HG03457 (cell line): Measurements from ENCODE around the gene OR6A2.
"Not testable (repeated sequence)": the region's sequence is repeated elsewhere in the genome, so short reads cannot be mapped to it uniquely, and the experiment has no call there.

Source experiments
- ATAC-seq: cut with Tn5 transposase; IDR thresholded peaks from one replicate; pipeline ENCODE4 v1.9.1; 2021; ENCODE audit warnings: moderate number of reproducible peaks; ENCODE audit not compliant: unreplicated experiment

The OR6A2 gene

DNA sequence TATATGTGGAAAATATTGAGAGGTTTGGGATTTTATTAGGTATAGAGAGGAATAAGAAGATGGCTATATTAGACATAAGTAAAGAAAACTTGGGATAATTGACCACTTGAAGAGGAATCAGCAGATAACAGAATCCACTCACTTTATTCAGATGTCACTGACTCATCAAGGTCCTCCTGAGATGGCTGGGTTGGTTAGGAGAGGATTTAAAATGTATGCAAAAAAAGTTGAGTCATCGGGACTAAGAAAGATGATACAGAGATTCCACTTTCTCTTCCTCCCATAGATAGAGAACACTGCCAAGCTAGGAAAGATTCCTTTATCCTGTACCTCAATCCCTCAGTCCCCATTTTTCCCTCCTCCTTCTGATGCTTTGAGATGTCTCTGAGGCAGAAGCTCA is at the start of gene OR6A2:
OR6A2 (minus strand) TSS at position 288 of the 400 bp plus-strand sequence. CDS start 3,981 bp downstream, outside the sequence.
- no peak for ATAC-seq

DNA sequence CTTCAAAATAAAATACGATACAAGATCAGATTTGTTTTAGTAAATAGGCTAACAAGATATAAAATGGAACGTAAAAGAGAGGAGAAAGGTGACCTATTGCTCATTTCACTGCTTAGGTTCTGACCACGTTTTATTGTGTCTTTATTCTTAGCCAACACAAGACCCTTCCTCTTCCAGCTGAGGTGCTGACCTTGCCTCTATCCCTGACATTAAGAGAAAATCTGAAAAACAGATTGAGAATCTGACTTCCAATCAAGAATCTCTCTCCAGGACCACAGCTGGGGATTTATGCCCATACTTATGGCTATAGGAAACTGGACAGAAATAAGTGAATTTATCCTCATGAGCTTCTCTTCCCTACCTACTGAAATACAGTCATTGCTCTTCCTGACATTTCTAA is 45.9 kb upstream of the OR6A2 start, which contains the start of gene OR10A5:
OR10A5 (plus strand) TSS at position 301 of the 400 bp plus-strand sequence; CDS start at position 301, 0 bp downstream.
- no peak for ATAC-seq

DNA sequence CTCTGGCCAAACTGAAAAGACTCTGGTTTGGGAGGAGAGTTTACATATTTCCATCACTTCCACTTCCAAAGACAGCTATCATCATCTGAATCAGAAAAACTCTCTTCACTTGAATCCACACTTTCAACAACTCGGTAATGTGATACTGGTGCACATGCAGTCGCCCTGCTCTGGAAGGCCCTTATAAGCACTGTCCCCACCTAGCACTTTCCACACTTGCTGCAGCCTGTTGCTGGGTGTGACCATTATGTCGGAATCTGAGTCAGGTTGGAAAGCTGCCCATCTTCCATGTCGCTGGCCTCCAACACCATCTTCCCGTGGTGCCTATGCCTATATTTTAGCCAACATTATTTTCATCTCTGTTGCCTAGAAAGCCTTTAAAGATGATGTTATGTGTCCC is 44.9 kb upstream of the OR6A2 start:
- no peak for ATAC-seq

DNA sequence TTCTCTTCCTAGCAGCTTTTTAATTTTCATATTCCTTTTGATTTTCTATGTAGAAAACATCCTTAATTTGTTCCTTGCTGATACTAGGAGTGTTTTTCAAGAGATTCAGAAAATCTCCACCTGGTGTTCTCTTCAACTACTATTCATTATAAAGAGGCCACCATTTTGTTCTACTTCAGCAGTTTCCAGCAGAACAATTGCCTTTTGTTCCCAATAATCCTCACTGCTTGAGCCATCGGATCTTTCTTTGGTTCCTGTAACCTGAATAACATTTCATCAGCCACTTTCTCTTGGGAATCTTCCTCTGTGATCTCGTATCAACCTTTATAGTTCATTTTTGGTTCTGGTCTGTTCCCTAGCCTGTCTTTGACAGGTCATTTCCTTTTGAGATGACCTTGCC is 44.2 kb upstream of the OR6A2 start:
- no peak for ATAC-seq

DNA sequence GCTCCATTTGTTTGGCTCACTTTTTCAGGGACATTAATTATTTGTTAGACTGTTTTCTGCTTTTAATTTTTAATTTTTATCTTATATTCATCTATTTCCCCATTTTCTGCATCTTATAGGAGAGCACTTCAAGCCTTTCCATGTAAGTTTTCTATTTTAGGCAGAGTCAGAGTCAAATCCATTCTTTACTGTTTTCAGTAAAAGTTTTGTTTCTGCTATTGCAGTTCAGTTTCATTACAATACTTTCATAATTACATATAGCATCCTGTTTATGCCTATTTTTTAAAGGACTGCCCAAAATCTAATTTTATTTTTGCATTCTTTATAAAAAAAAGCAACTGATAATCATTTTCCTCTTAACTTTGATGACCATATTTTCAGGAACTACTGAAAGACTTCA is 42.2 kb upstream of the OR6A2 start:
- ATAC-seq, result no peak

DNA sequence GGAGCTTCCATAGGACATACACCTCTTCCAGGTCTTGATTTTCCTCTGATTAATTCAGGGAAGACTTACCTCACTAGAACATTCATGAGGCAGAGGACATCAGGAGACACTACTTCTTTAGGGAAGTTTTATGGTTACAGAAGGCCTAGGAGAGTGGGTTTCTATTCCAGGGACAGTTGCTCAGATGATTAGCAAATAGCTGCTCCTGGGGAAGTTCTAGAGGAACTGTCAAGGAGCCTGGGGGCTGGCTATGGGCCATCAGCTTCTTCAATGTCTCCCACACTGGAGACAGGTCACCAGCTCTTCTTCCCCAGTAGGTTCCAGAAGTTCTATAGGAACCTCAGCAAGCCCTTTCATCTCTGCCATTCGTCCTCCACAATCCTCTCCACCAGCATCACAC is 34.5 kb upstream of the OR6A2 start:
- no peak for ATAC-seq

DNA sequence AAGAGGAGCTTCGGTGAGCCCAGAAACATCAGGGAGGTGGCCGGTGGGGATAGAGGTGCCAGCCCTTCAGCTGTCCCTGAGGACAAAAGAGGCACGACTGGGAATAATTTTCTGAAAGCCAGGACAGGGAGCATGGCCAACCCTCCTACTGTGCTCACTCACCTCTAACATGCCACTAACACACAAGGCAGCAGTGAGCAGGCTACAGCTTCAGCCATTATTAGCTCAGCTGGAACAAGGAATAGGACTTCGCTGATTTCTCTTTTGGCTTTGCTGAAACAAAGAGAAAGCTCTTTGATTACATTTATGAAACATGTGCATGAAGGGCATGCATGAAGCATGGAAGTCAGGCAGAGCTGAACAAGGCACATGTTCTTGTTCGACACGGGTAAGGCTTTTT is 33.9 kb upstream of the OR6A2 start:
- ATAC-seq, result no peak

DNA sequence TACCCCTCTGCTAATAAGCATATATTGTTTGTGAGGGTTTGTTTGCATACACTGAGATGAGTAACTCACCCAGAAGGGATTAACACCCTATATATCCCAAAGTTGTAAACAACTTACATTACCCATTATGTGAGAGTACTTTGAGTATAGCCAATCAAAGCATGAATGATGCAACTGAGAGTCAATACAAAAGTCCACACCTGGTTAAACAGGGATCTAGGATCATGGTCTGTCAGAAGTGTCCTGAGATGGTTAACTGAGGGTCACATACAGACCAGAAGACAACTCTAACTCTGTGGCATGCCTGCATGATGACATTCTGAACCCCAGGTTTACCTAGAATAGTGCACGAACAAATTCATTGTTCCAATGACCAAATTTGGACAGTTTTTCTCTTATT is 28.6 kb upstream of the OR6A2 start:
- ATAC-seq, result no peak

DNA sequence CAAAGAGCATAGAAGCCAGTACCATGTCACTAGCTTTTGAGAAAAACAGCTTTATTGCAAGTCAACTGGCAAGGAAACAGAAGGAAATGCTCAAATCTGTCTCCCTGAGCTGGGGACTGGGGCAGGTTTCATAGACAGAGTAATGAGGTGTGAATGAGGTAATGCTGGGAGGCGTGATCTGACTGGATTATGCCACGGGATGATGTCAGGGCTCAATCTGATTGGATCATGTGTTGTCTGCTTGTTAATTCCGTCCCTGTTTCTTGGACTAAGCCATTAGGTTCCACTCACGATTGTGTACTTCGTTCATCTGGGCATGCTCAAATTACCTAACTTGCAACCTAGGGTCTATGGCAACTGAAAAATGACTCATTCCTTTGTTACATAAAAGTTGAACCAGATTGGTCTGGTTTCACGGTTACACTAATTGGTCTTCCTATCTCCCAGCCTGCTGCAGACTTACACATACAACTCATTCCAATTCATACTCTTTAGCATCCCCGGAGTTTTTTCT is 25.8 kb upstream of the OR6A2 start:
- ATAC-seq, result no peak

DNA sequence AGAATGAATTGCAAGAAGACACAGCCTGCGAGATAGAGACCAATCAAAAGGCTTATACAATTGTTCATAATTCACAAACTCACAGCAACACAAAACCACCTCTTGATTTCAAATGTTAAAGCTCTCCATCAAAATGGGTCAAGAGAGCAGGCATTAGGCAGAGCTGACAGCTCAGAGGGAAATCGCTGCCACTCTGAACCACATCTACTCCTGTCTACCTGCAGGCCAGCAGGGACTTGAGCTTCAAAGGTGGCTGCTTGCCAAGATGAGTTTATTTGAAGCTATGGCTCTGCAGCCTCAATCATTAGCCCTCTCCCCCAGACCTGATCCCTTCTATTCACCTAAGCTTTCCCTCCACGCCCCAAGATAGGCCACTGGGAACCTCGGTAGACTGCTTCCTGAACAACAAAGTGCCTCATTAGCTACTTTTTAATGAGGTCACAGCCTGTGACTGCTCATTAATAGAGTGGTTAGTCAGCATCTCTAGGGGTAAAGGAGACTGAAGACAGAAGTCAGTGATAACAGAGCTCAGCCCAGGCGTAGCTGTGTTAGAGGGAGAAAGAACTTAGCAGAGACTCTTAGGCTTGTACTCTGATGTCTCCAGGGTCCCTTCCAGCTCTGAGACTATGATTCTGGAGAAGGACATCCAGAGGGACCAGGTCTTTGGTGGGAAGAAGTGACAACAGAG is 24.8 kb upstream of the OR6A2 start:
- ATAC-seq, result no peak

DNA sequence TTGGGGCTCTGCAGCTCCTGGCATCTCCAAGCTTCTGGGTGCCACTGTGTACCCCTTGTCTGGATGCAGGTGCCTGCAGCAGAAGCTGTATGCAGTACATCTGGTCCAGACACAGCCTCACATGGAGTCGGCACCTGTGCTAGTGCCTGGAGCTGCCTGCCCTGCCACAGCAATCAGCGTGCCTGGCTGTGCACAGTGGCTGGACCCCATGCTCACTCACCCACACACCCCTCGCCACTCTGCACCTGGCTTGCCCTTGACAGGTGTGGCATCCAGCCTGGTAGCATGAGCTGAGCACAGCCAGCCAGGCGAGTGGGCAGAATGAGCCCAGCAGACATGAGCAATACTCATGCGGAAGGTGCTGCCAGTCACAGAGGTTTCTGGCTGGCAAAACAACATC is 19.5 kb upstream of the OR6A2 start:
- no peak for ATAC-seq

DNA sequence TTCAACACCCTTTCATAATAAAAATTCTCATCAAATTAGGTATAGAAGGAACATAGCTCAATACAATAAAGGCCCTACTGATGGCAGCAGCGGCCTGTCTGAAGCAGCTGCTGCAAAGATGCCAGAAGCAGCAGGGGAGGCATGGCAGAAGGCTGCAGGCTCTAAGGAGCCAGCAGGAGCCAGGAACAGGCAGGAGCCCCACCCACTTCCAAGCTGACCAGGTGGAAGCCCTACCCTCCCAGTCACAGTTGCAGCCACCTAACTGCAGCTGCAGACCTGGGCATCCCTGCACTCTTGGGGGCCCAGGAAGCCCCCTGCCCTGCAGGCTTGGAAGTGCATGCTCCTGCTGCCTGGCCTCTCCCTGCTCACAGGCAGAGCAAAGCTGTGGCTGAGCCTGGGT is 18.2 kb upstream of the OR6A2 start:
- ATAC-seq, result no peak

DNA sequence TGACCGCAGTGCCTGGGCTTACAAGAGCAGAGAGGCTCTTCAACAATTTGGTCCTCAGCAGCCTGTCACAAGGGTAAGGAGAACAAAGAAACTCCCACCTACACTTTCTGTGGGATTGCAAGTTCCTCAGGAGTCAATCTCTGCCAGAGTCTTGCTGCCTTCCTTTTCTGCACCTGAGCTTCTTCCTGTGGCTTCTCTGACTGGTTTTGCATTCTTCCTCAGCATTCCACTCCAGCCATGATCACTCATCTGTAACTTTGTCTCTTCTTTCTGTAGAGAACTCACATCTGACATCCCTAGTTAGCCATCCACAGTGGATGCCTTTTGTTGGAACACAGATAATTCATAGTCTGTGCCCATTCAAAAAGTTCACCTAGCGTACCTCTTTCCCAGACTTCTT is 14.2 kb upstream of the OR6A2 start:
- ATAC-seq, result no peak

DNA sequence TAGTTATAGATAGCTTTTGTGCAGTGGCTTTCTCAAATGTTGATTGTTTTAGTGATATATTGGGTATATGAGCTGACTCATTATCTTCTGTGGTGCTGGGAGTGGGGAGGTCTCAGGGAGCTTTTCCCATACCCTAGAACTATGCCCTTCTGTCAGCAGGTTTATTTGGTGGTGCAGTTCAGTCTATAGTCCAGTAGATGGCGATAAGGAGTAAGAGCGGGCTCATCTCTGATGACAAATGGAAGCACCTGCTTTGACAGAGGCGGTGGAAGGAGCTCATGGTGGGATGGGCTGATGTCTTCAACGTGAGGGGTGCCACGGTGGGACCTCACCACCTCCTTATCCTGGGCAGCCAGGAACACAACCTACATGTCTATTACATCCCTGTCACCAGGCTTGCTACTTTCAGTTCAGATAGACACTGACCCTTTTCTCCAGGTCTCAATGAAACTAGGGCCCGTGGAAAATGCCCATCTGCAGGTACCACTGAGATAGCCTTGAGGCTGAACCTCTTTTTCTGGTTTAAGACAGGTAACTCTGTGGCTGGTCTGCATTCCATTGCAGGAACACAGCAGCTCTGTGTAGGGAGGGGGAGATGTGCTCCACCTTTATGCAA is 13.0 kb upstream of the OR6A2 start:
- ATAC-seq, result peak; percentile 79

DNA sequence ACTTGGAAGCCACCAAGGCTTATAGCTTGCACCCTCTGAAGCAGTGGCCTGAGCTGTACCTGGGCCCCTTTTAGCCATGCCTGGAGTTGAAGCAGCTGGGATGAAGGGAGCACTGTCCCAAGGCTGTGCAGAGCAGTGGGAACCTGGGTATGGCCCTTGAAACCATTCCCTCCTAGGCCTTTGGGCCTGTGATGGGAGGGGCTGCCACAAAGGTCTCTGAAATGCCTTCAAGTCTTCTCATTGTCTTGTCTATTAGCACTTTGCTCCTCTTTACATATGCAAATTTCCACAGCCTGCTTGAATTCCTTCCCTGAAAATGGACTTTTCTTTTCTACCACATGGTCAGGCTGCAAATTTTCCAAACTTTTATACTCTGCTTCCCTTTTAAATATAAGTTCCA is 1.6 kb upstream of the OR6A2 start:
- not testable (repeated sequence) for ATAC-seq

DNA sequence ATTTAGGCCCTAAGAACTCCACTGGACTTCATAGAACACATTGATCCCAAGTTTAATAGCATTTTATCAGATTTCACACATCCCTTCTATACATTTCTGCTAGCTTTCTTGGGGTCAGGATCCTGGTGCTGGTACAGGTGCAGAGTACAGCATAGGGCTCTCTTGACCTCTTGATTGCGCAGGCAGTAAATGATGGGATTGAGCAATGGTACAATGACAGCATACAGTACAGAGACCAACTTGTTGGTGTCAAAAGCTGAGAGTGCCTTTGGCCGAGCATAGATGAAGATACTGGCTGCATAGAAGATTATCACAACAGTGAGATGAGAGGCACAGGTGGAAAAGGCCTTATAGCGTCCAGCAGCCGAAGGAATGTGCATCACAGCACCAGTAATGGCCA is 4.8 kb downstream of the OR6A2 start:
- ATAC-seq, result no peak

DNA sequence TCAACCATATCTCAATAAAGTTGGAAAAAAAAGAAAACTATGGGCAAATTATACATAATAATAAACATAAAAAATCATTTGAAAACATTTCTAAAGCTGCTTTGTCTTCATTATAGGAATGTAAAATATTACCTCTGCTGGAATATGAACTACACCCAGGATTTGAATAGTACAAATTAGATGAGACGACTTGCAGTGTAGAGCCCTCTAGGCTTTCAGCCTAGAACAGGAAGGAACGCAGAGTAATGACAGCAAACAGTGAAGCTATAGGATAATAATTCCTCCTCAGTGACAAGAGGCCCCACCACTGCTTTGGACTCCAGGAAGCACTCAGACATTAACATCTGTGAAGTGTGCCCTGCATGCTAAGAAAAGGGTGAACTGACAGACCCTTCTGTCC is 8.9 kb downstream of the OR6A2 start:
- no peak for ATAC-seq

DNA sequence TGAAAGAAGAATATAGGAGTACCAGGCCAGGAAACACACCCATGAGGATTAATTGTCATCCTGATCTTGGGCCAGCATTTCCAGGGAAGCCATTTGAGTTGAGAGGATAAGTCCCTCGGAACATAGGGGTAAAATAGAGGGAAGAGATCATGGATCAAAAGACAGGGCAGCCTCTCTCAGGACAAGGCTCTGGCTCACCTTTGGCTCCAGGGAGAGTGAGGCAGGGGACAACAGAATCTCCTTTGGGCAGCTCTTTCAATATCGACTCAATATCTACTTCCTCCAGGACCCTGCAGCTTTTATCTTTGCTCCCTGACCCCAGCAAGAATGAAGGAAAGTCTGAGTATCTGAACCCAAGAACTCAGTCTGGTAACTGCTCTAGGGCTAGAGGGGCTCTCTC is 16.8 kb downstream of the OR6A2 start, which contains the start of gene OR2AG1:
OR2AG1 (plus strand) TSS at position 301 of the 400 bp plus-strand sequence. CDS start 2,018 bp downstream, outside the sequence.
- ATAC-seq, result no peak

DNA sequence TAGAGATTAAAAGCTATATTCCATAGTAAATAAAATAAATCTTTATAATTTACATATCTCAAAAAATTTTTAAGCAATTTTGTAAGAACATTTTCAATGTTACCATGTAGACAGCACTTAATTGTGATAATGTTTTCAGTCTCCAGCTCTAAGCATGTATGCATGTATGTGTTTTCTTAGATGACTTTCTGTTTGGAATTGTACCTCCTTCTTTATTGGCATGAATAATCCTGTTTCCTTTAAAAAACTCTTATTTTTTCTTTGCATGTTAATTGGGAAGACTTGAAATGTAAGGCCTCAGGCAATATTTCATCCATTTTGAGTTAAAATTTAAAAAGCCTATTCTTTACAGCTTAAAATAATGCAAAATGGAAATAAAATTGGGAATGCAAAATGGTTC is 18.7 kb downstream of the OR6A2 start:
- ATAC-seq, result no peak

DNA sequence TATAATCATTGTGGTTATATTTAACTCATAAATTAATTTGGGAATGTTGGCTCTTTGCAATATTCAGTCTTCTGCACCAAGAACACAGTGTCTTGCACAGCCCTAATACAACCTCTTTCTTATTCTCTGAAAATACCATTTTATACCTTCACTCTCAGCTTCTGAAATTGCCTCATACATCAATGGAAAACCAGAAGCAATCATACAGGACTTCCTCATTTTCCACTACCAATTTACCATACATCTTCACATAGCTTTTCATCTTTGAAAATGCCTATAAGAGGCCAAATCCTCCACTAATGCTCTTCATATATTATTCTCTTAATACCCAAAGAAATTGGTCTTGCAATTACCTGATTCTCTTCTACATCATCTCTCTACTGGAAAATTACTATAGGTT is 21.0 kb downstream of the OR6A2 start:
- no peak for ATAC-seq

DNA sequence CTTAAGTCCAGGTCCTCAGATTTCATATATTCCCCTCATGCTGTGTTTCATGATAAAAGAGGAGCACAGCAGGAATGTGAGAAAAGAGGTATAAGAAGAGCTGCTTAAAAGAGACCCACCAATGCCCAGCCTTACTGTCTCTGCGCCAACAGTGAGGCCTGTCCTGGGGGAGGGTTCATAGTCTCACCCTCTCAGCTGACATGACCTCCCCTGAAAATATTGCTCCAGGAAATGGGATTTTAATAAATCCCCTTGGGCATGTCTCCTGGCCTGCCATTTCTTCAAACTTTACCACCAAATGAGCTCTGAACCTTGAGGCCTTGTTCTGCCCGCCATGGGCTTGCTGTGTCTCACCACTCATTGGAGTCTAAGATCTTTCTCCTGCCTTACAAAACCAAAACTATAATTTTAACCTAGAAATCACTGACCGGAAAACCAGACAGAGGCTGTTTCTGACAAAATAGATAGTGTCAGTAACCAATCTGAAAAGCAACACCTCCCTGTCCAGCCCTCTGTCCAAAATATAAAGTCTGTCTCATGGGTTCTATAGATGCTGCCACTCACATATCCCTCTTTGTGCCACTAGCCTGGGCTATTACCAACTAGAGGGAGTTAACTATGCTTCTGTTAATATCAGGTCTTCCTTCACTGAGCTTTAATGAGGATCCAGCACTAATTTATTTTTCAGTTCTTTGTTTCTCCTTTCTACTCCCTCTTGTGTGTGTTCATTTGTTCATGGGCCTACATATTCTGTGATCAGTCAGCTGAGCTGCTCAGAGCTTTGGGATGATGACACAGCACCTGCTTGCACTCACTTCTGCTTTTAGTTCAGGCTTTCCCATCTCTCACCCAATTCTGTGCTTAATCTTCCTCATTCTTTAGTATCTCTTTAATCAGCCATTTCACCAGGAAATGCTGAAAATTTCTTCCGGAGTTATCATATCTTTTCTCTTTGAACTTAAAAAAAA is 27.3 kb downstream of the OR6A2 start, which contains the start of gene OR2AG2:
OR2AG2 (minus strand) TSS at position 51 of the 968 bp plus-strand sequence. CDS start 3,019 bp downstream, outside the sequence.
- peak; percentile 76 for ATAC-seq
